ENCODE results near the gene ZBTB46.

Gene ZBTB46

DNA sequence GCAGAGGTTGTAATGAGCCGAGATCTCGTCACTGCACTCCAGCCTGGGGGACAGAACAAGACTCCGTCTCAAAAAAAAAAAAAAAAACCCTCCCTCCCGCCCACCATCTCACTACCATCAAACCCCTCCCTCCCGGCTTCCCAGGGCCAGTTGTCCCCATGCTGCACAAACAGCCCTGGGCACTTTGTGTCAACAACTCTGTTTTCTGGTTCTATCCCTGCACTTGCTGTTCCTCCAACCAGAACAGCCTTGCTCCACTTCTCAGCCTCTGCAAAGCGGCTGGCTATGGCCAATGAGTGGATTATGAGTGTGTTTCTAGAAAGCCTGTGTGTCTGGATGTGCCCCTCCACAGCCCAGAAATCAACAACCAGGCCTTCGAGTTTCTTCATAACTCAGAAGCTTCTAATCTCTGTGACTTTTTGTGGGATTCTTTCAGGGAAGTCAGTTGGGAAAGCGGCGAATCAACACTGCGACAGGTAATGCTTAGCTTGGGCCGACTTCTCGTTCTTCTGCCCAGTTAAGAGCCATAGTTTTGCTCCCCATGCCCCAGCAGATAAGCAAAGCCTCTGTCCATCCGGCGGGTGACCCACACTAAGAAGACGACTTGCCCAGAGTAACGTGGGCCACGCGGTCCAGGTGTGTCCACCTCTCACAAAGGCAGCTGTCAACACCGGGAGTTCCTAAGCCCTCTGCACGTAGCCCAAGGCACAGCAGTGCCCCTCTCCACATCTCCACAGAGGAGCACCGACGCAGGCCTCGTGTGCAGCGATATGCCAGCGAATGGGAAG lies 5.5 kb downstream of the ZBTB46 start:
- Mint-ChIP-seq H3K27me3 (peaks cover 38% of the 10 kb centered on the region), H3K4me1 (peaks cover 8% of the 10 kb centered on the region), H3K36me3 (peaks cover 2% of the 10 kb centered on the region), H3K27ac (no peak overlapping the region), H3K4me3 (no peak overlapping the region), H3K9me3 (no peaks in the 10 kb centered on the region)
- ATAC-seq (ENCODE audit: low read depth) (no peak), DNase-seq (ENCODE audit: low spot score in 2 of 2) (no peak)

DNA sequence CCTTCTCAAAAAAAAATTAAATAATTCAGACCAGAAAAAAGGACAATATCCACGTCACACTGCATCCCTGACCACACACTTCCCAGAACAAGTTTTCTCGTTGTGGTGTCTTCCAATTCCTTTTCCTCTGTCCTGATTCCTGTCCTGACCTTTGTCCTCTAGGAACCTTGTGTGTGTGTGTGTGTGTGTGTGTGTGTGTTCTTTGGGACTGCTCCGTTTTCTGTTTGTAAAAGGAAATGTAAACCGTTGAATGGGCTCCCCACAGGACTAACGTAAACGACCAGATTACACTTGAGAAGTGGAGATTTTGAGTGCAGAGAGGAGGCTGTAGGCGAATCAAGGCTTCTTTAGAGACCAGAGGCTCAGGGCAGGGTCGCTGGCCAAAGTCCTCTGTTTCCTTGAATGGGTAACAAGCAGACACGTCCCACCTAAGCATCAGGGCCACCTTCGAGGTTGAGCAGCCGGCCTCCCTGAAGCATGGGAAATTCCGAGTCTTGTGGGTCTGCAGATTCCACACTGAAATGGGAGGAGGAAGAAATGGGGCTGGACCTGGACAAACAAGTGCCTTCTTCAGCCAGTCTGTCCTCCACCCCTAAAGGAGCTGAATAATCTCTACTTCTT lies 7.3 kb downstream of the ZBTB46 start:
- no peak for ATAC-seq (ENCODE audit: low read depth)
- Mint-ChIP-seq H3K9me3 (no peaks in the 10 kb centered on the region), H3K27ac (no peak overlapping the region), H3K27me3 (peaks cover 29% of the 10 kb centered on the region), H3K4me3 (no peak overlapping the region), H3K36me3 (no peaks in the 10 kb centered on the region), H3K4me1 (no peaks in the 10 kb centered on the region)
- no peak for DNase-seq (ENCODE audit: low spot score in 2 of 2)

DNA sequence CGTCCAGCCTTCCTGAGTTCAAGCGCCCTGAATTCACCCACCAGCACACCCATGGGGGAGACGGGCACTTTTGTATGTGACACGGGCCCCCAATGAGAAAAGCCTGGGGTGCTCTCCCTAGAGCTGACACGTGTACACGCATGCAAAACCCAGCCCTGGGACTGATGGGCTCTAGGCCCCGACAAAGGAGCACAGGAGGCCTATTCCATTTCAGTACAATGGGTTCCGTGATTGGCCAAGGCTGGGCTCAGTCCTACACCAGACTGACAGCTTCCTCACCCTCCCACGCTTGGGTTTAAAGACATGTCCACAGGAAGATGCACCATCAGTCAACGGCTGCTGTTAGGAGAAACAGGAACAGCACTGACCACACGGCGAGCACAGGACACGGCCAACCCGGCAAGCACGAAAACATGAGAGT lies 8.8 kb downstream of the ZBTB46 start:
- ATAC-seq (ENCODE audit: low read depth), result no peak
- DNase-seq (ENCODE audit: low spot score in 2 of 2), result no peak
- no peaks in the 10 kb centered on the region for H3K36me3 Mint-ChIP-seq
- no peak overlapping the region for H3K4me3 Mint-ChIP-seq
- H3K27ac Mint-ChIP-seq, result no peak overlapping the region
- peaks cover 25% of the 10 kb centered on the region for H3K27me3 Mint-ChIP-seq
- H3K9me3 Mint-ChIP-seq, result no peaks in the 10 kb centered on the region
- H3K4me1 Mint-ChIP-seq, result no peaks in the 10 kb centered on the region

DNA sequence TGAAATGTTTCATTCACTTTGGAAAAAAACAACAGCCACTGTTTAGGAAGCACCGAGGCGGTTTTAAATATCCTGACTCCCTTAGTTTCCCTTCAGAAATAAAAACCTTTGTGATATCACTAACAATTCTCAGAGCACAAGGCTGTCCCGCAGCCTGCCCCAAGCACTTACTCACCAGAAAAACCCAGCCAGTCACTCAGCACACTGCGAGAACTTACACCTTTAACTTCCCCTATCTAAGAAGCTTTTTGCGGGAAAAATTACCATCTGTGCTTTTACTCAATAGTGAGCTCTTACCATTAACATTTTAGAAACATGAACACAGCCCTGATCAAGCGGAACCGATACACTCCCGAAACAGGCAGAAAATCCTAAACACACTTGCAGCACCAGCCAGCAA lies 9.3 kb downstream of the ZBTB46 start:
- Mint-ChIP-seq H3K36me3 (no peaks in the 10 kb centered on the region), H3K4me1 (no peaks in the 10 kb centered on the region), H3K4me3 (no peak overlapping the region), H3K27ac (no peak overlapping the region), H3K9me3 (no peaks in the 10 kb centered on the region), H3K27me3 (peaks cover 22% of the 10 kb centered on the region)
- ATAC-seq (ENCODE audit: low read depth), result no peak
- no peak for DNase-seq (ENCODE audit: low spot score in 2 of 2)

DNA sequence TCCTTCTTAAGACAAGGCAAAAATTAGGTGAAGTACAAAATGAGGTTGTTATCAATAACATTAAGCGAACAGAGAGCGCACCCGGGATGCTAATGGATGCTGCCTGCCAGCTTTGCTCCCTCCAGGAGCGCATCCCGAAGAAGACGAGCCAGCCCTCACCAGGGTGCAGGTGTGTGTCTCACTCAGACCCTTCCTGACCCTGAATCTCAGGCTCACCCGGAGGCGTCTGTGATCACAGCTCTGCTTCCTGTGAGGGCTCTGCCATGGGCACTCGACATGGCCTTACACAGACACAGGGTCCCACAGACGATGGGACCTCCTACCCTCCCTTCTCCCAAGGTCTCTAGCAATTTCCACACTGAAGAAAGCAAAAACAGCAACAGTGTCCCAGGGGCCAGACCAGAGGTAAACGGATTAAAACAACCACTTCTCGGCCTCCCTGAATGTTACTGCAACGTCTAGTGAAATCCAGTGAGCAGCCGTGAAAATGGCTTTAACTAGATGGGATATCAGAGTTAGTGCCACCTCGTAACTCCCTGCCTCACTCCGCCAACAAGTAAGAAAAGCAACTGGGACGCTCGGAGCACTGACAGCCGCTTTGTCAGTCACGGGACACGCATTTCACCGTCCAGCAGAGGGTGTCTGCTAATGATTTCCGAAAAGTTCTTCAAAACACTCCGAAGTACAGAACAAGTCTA lies 11.7 kb downstream of the ZBTB46 start:
- H3K36me3 Mint-ChIP-seq, result no peaks in the 10 kb centered on the region
- H3K27me3 Mint-ChIP-seq, result peaks cover 9% of the 10 kb centered on the region
- peak overlapping the region; percentile 27 for H3K4me3 Mint-ChIP-seq
- H3K4me1 Mint-ChIP-seq, result no peaks in the 10 kb centered on the region
- DNase-seq (ENCODE audit: low spot score in 2 of 2), result no peak
- ATAC-seq (ENCODE audit: low read depth), result peak; percentile 6
- H3K9me3 Mint-ChIP-seq, result no peaks in the 10 kb centered on the region
- no peak overlapping the region for H3K27ac Mint-ChIP-seq

DNA sequence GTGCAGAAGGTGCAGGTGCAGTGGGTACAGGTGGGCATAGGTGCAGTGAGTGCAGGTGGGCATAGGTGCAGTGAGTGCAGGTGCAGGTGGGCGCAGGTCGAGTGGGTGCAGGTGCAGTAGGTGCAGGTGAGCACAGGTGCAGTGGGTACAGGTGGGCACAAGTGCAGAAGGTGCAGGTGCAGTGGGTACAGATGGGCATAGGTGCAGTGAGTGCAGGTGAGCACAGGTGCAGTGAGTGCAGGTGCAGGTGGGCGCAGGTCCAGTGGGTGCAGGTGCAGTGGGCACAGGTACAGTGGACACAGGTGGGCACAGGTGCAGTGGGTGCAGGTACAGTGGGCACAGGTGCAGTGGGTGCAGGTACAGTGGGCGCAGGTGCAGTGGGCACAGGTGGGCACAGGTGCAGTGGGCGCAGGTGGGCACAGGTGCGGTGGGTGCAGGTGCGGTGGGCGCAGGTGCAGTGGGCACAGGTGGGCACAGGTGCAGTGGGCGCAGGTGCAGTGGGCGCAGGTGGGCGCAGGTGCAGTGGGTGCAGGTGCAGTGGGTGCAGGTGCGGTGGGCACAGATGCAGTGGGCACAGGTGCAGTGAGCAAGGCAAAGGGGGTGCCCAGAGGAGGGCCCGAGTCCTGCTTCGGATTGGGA lies 15.3 kb downstream of the ZBTB46 start:
- Mint-ChIP-seq H3K4me3 (no peak overlapping the region), H3K27me3 (no peaks in the 10 kb centered on the region), H3K4me1 (no peaks in the 10 kb centered on the region), H3K9me3 (no peaks in the 10 kb centered on the region), H3K36me3 (no peaks in the 10 kb centered on the region), H3K27ac (no peak overlapping the region)
- ATAC-seq (ENCODE audit: low read depth) (no peak), DNase-seq (ENCODE audit: low spot score in 2 of 2) (no peak)

DNA sequence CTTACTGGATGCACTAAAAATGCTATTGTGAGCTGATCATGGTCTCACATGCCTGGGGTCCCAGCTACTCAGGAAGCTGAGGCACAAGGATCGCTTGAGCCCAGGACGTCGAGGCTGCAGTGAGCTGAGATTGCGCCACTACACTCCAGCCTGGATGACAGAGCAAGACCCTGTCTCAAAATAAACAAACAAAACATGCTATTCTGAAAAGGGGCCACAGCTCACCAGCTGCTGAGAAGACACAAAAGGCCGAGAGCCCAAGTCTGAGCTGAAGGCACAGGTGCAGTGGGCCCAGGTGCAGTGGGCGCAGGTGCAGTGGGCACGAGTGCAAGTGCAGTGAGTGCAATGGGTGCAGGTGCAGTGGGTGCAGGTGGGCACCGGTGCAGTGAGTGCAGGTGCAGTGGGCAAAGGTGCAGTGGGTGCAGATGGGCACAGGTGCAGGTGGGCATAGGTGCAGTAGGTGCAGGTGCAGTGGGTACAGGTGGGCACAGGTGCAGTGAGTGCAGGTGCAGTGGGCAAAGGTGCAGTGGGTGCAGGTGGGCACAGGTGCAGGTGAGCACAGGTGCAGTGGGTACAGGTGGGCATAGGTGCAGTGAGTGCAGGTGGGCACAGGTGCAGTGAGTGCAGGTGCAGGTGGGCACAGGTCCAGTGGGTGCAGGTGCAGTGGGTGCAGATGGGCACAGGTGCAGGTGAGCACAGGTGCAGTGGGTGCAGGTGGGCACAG lies 16.0 kb downstream of the ZBTB46 start:
- Mint-ChIP-seq H3K27me3 (no peaks in the 10 kb centered on the region), H3K9me3 (no peaks in the 10 kb centered on the region), H3K4me3 (no peak overlapping the region), H3K4me1 (no peaks in the 10 kb centered on the region), H3K27ac (no peak overlapping the region), H3K36me3 (no peaks in the 10 kb centered on the region)
- DNase-seq (ENCODE audit: low spot score in 2 of 2) (no peak), ATAC-seq (ENCODE audit: low read depth) (no peak)

DNA sequence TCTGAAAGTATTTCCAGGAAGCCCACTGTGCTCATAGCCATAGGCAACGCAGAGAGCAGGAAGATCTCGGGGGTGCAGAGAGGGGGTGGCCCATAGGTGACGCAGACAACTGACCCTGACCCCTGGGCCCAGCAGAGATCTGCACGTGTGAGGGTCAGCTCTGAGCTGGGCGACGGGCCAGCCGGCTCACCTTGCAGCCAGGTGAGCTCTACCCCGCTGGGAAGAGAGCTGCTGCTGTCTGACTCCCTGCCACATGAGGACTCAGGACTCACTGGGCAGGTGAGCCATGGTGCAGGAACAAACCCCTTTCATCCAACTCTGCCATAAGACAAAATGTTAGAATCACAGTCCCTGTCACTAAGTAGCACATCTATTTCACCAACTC lies 19.6 kb downstream of the ZBTB46 start:
- Mint-ChIP-seq H3K36me3 (no peaks in the 10 kb centered on the region), H3K27me3 (peaks cover 1% of the 10 kb centered on the region), H3K27ac (no peak overlapping the region), H3K4me3 (no peak overlapping the region), H3K4me1 (no peaks in the 10 kb centered on the region), H3K9me3 (no peaks in the 10 kb centered on the region)
- no peak for ATAC-seq (ENCODE audit: low read depth)
- DNase-seq (ENCODE audit: low spot score in 2 of 2), result no peak

DNA sequence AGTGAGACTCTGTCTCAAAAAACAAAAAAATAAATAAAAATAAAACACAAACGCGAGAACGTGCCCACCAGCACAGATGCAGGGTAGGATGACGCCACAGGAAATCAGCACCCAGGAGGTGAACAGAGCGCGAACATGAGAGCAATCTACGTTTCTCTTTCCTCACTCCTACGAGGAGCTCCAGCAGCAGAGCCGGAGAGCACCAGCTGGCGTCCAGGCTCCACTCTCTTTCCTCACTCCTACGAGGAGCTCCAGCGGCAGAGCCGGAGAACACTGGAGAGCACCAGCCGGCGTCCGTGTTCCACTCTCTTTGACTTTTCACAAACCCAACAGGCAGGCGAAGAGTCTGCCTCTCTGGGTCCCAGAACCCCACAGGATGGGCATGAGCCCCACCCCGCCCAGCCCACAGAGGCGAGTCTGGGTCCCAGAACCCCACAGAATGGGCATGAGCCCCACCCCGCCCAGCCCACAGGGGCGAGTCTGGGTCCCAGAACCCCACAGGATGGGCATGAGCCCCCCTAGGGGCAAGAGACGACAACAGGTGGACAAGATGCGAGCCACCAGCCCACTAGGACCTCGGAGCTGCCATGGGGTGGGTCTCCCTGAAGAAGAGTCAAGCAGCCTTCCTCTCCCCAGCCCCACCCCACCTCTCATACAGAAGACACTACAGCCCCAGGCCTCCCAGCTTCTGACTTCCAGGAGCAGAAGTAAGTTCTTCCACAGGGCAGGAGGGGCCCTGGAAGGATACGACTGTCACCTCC lies 20.2 kb downstream of the ZBTB46 start:
- Mint-ChIP-seq H3K36me3 (no peaks in the 10 kb centered on the region), H3K27me3 (peaks cover 1% of the 10 kb centered on the region), H3K4me1 (no peaks in the 10 kb centered on the region), H3K27ac (no peak overlapping the region), H3K4me3 (no peak overlapping the region), H3K9me3 (no peaks in the 10 kb centered on the region)
- DNase-seq (ENCODE audit: low spot score in 2 of 2), result no peak
- ATAC-seq (ENCODE audit: low read depth), result no peak

DNA sequence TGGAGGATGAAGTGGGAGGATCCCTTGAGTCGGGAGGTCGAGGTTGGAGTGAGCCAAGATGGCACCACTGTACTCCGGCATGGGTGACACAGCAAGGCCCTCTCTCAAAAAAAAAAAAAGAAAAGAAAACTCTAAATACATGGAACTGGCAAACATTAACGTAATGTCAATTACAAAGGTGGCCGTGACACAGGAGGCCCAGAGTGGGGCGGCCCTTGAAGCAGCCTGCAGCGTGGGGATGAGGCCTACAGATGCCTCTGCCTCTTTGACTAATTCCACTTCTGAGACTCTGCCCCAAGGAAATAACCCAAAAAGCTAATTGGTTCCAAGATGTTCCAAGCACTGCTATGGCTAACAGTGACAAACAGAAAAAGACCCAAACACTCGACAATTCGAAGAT lies 21.2 kb downstream of the ZBTB46 start:
- H3K9me3 Mint-ChIP-seq, result no peaks in the 10 kb centered on the region
- H3K27ac Mint-ChIP-seq, result no peak overlapping the region
- no peaks in the 10 kb centered on the region for H3K4me1 Mint-ChIP-seq
- peaks cover 1% of the 10 kb centered on the region for H3K27me3 Mint-ChIP-seq
- no peak for ATAC-seq (ENCODE audit: low read depth)
- H3K4me3 Mint-ChIP-seq, result no peak overlapping the region
- DNase-seq (ENCODE audit: low spot score in 2 of 2), result no peak
- H3K36me3 Mint-ChIP-seq, result no peaks in the 10 kb centered on the region

DNA sequence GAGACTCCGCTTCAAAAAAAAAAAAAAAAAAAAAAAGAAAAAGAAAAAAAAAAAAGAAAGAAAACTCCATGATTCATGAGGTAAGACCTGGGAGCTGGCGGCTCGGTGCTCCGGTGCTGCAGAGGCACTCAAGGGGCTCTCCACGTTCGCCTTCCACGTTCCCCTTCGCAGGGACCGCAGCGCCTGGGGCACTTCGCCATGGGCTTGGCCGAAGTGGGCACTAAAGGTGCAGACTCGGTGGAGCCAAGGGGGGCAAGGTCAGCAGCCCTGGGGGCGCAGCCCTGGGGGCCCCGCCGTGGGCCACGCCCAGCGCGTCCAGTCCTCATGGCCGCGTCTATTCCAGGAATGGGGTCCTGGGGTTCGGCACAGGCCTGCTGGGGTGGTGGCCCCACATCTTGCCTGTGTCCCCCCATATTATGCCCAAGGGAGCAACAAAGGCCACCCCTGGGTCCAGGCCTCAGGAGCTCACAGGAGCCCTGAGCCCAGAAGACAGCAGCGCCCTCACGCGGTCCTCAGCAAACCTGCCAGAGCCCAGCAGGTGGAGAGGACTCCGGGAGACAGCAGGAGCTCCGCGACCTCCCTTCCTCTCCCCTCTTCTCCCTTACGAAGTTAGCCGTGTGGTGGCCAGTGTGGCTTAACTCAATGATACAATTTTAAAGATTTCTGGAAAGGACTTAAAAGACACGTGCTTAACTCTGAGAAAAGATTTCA lies 21.9 kb downstream of the ZBTB46 start:
- Mint-ChIP-seq H3K27me3 (peaks cover 1% of the 10 kb centered on the region), H3K27ac (no peak overlapping the region), H3K36me3 (no peaks in the 10 kb centered on the region), H3K4me1 (peaks cover 2% of the 10 kb centered on the region), H3K9me3 (no peaks in the 10 kb centered on the region), H3K4me3 (no peak overlapping the region)
- DNase-seq (ENCODE audit: low spot score in 2 of 2) (no peak), ATAC-seq (ENCODE audit: low read depth) (no peak)

DNA sequence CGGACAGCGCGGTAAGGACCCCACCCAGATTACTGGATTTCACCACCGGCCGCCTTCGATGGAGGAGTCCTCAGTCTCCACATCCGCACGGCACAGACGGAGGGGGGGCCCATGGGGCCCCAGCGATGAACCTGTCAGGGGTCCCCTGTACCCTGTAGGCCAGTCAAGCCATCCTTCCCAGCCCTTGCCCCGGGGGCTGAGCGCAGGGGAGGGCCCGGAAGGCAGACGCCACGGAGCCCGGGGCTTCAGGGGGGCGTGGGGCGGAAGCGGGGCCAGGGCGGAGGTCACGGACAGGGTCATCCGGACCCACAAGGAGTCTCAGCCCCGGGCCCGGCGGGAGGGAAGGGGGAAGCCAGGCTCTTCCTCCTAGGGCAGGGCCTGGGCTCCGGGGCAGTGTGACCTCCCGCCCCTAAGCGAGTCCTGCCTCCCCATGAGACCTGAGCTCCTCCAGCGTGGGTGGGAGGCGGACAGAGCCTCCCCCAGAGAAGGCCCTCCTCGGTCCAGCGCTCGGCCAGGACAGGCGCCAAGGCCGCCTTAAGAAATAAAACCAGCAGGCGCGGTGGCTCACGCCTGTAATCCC lies 22.8 kb downstream of the ZBTB46 start:
- H3K4me1 Mint-ChIP-seq, result peaks cover 8% of the 10 kb centered on the region
- H3K27me3 Mint-ChIP-seq, result peaks cover 1% of the 10 kb centered on the region
- no peaks in the 10 kb centered on the region for H3K9me3 Mint-ChIP-seq
- no peak for DNase-seq (ENCODE audit: low spot score in 2 of 2)
- H3K27ac Mint-ChIP-seq, result no peak overlapping the region
- H3K4me3 Mint-ChIP-seq, result no peak overlapping the region
- H3K36me3 Mint-ChIP-seq, result no peaks in the 10 kb centered on the region
- ATAC-seq (ENCODE audit: low read depth), result no peak

Data from memory B cell (primary cell).